Measurements from ENCODE around the gene GALNT14. TPM values are rescaled to one million over a fixed set of nuclear protein-coding genes. Genes with fewer than 3 reads are reported as not detected.

The GALNT14 gene
- total and polyA plus RNA-seq, 8 donors: 0.93 to 15.6 (median 1.4) TPM; not detected in 3

GRCh38 chr2:31003749-31004148 lies 134.5 kb downstream of the GALNT14 start:
- no peak for TF ChIP-seq CTCF (IDR thresholded peaks at IDR 0.05)
- TF ChIP-seq POLR2AphosphoS5 (IDR thresholded peaks at IDR 0.05): no peak
- TF ChIP-seq EP300 (IDR thresholded peaks at IDR 0.05): no peak
- no peak for TF ChIP-seq POLR2A (IDR thresholded peaks at IDR 0.05)
- peaks cover 0 to 5% (median 0%) of the 10 kb centered on the region in 3 donors for H3K27me3 ChIP-seq
- 52 to 69% (median 65%) methylated on average over 8 of the region's 8 CpGs for WGBS, 5 donors
- intact Hi-C loops (cut with DNase I; ENCODE audit: low total_unique reads): no loop called here
- H3K36me3 ChIP-seq: no peaks in the 10 kb centered on the region
- no peaks in the 10 kb centered on the region for H3K4me1 ChIP-seq
- DNase-seq: peak in 1 of 2 donors; percentile 39
- H3K4me3 ChIP-seq: no peak overlapping the region
- no peak overlapping the region for H3K27ac ChIP-seq
- no peaks in the 10 kb centered on the region for H3K9me3 ChIP-seq

- Histone ChIP-seq H3K27ac (no peak overlapping the region), H3K4me3 (no peak overlapping the region), H3K36me3 (no peaks in the 10 kb centered on the region), H3K27me3 (peaks cover 0 to 3% (median 0%) of the 10 kb centered on the region in 3 donors), H3K9me3 (no peaks in the 10 kb centered on the region), H3K4me1 (no peaks in the 10 kb centered on the region)
- DNase-seq: no peak
- intact Hi-C loops (cut with DNase I; ENCODE audit: low total_unique reads): no loop called here
- TF ChIP-seq POLR2AphosphoS5 (IDR thresholded peaks at IDR 0.05): no peak
- no peak for TF ChIP-seq CTCF (IDR thresholded peaks at IDR 0.05)
- TF ChIP-seq POLR2A (IDR thresholded peaks at IDR 0.05): no peak
- TF ChIP-seq EP300 (IDR thresholded peaks at IDR 0.05): no peak
- WGBS, 5 donors: 51 to 70% (median 64%) methylated on average over 4 of the region's 4 CpGs
These were observed 135.6 kb downstream of the GALNT14 start for GRCh38 chr2:31002537-31003150.

- Histone ChIP-seq H3K36me3 (no peaks in the 10 kb centered on the region), H3K9me3 (no peaks in the 10 kb centered on the region), H3K4me1 (no peaks in the 10 kb centered on the region), H3K27me3 (peaks cover 0 to 2% (median 0%) of the 10 kb centered on the region in 3 donors), H3K4me3 (no peak overlapping the region), H3K27ac (no peak overlapping the region)
- 53 to 82% (median 66%) methylated on average over 3 of the region's 3 CpGs for WGBS, 5 donors
- intact Hi-C loops (cut with DNase I; ENCODE audit: low total_unique reads): no loop called here
- DNase-seq: no peak
- TF ChIP-seq POLR2A (IDR thresholded peaks at IDR 0.05) (no peak), CTCF (IDR thresholded peaks at IDR 0.05) (no peak), EP300 (IDR thresholded peaks at IDR 0.05) (no peak), POLR2AphosphoS5 (IDR thresholded peaks at IDR 0.05) (no peak)
These were observed 137.3 kb downstream of the GALNT14 start for GRCh38 chr2:31000970-31001369.

- no peak for DNase-seq
- intact Hi-C loops (cut with DNase I; ENCODE audit: low total_unique reads): no loop called here
- no peaks in the 10 kb centered on the region for H3K36me3 ChIP-seq
- no peaks in the 10 kb centered on the region for H3K4me1 ChIP-seq
- WGBS, 5 donors: 62 to 64% (median 64%) methylated on average over 3 of the region's 3 CpGs
- no peak overlapping the region for H3K27ac ChIP-seq
- H3K27me3 ChIP-seq: no peaks in the 10 kb centered on the region
- H3K9me3 ChIP-seq: no peaks in the 10 kb centered on the region
- no peak for TF ChIP-seq EP300 (IDR thresholded peaks at IDR 0.05)
- no peak for TF ChIP-seq CTCF (IDR thresholded peaks at IDR 0.05)
- TF ChIP-seq POLR2AphosphoS5 (IDR thresholded peaks at IDR 0.05): no peak
- no peak for TF ChIP-seq POLR2A (IDR thresholded peaks at IDR 0.05)
- no peak overlapping the region for H3K4me3 ChIP-seq
These were observed 139.6 kb downstream of the GALNT14 start for GRCh38 chr2:30998672-30999071.
